Activated B cell treated with CpG ODN at 0.5 μM for 24 hours (primary cell): ENCODE measurements around the gene PPP6R3. TPM values are rescaled to one million over a fixed set of nuclear protein-coding genes. Genes with fewer than 3 reads are reported as not detected.

Experiments
- ATAC-seq: fragments of 200-7000 bp; cut with Tn5 transposase; one replicate; pipeline ENCODE4 v1.10.0; 2021; ENCODE audit warnings: low read depth, mild to moderate bottlenecking, moderate library complexity
- CTCF ChIA-PET: fragments of 350-600 bp; sonication (Branson Sonifier 250); formaldehyde crosslinking; loops from one replicate; lab custom pipeline; 2021; ENCODE audit warnings: antibody characterized with exemption; lab: Charles Lee
- POLR2A ChIA-PET: fragments of 350-600 bp; sonication (Branson Sonifier 250); formaldehyde crosslinking; loops from one replicate; lab custom pipeline; 2021; ENCODE audit warnings: antibody characterized with exemption; lab: Charles Lee
- DNase-seq: peaks from one replicate; pipeline ENCODE4 v3.0.0; 2022
- H3K27ac Mint-ChIP-seq: one replicate; pipeline ENCODE4 v1.8.0; 2020; ENCODE audit warnings: mixed read lengths
- H3K27me3 Mint-ChIP-seq: one replicate; pipeline ENCODE4 v1.8.0; 2021; ENCODE audit warnings: mixed read lengths
- H3K36me3 Mint-ChIP-seq: one replicate; pipeline ENCODE4 v1.8.0; 2021; ENCODE audit warnings: low read depth, mixed read lengths
- H3K4me1 Mint-ChIP-seq: one replicate; pipeline ENCODE4 v1.8.0; 2021; ENCODE audit warnings: mixed read lengths
- H3K4me3 Mint-ChIP-seq: one replicate; pipeline ENCODE4 v1.8.0; 2020; ENCODE audit warnings: mild to moderate bottlenecking, mixed read lengths
- H3K9me3 Mint-ChIP-seq: one replicate; pipeline ENCODE4 v1.8.0; 2020; ENCODE audit warnings: mixed read lengths
- intact Hi-C: fragments of 100-400 bp; cut with micrococcal nuclease; formaldehyde crosslinking; loops from one replicate; pipeline ENCODE4 v1.15.1; 2024
- total RNA-seq: library from RNA; stranded (reverse); gene quantifications from 2 replicates; pipeline ENCODE4 v1.2.3, GENCODE V29; 2022
- TF ChIP-seq, protein P1 (sequence below): fragments of 200-600 bp; IDR thresholded peaks from one replicate; pipeline ENCODE4 v1.8.0; 2022; ENCODE audit warnings: antibody characterized with exemption, mild to moderate bottlenecking

The PPP6R3 gene
- total RNA-seq, 1 donor from 2014 or later, result 147 TPM

DNA sequence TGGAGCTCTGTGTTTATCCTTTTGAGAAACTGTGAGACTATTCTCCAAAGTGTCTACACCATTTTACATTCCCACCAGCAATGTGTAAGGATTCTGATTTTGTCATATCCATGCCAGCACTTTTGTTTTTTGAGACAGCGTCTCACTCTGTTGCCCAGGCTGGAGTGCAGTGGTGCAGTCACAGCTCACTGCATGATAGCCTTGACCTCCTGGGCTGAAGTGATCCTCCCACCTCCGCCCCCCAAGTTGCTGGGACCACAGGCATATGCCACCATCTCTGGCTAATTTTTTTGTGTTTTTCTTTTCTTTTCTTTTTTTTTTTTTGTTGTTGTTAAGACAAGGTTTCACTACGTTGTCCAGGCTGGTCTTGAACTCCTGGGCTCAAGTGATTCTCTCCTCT, 35.3 kb downstream of the PPP6R3 start:
- TF ChIP-seq, protein P1, sequence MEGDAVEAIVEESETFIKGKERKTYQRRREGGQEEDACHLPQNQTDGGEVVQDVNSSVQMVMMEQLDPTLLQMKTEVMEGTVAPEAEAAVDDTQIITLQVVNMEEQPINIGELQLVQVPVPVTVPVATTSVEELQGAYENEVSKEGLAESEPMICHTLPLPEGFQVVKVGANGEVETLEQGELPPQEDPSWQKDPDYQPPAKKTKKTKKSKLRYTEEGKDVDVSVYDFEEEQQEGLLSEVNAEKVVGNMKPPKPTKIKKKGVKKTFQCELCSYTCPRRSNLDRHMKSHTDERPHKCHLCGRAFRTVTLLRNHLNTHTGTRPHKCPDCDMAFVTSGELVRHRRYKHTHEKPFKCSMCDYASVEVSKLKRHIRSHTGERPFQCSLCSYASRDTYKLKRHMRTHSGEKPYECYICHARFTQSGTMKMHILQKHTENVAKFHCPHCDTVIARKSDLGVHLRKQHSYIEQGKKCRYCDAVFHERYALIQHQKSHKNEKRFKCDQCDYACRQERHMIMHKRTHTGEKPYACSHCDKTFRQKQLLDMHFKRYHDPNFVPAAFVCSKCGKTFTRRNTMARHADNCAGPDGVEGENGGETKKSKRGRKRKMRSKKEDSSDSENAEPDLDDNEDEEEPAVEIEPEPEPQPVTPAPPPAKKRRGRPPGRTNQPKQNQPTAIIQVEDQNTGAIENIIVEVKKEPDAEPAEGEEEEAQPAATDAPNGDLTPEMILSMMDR, result no peak
- H3K9me3 Mint-ChIP-seq, result no peaks in the 10 kb centered on the region
- ATAC-seq (no peak), DNase-seq (no peak)
- POLR2A ChIA-PET, result no interaction called here
- peaks cover 6% of the 10 kb centered on the region for H3K36me3 Mint-ChIP-seq
- no peak overlapping the region for H3K27ac Mint-ChIP-seq
- peak overlapping the region; percentile 33 for H3K4me3 Mint-ChIP-seq
- H3K4me1 Mint-ChIP-seq, result peaks cover 88% of the 10 kb centered on the region
- no peaks in the 10 kb centered on the region for H3K27me3 Mint-ChIP-seq
- CTCF ChIA-PET, result no interaction called here
- intact Hi-C loops, result no loop called here

DNA sequence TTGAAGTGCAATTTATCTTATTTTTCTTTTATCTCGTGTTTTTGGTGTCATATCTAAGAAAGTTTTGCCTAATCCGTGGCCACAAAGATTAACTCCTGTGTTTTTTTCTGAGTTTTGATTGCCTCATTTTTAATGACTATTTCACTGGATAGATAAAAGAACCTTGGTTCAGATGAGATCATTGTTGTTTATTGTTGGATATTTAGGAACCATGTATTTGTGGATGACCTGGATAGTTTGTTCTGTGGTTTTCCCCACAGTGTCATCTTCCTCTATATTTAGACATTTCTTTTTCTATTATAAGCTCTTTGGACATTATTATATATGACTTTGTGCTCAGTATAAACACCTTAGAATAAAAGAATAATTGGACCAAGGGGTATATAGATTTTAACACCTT, 37.2 kb downstream of the PPP6R3 start:
- ChIA-PET POLR2A (no interaction called here), CTCF (no interaction called here)
- peaks cover 91% of the 10 kb centered on the region for H3K4me1 Mint-ChIP-seq

DNA sequence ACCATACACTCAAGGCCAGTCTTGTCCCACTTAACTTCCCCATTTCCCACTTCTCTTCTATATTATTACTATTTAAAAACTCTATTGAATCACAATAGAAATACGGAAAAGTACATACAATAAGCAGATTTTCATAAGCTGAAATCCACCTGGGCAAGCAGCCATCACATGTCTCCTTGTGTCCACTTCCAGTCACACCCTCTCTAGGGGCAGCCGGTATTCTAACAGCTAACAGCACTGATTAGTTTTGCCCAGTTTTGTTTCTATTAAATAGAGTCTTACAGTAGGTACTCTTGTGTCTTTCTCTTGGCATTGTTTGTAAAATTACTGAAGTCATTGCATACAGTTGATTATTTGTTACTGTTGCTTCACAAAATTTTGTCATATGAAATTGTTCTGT, 37.8 kb downstream of the PPP6R3 start:
- no peak for ATAC-seq
- intact Hi-C loops, result no loop called here
- TF ChIP-seq, protein P1, result no peak
- ChIA-PET POLR2A (no interaction called here), CTCF (no interaction called here)
- Mint-ChIP-seq H3K4me3 (no peak overlapping the region), H3K27me3 (no peaks in the 10 kb centered on the region), H3K27ac (no peak overlapping the region), H3K9me3 (no peaks in the 10 kb centered on the region), H3K36me3 (peaks cover 4% of the 10 kb centered on the region), H3K4me1 (peaks cover 93% of the 10 kb centered on the region)
- DNase-seq, result no peak

More for the DNA sequence above, 37.2 kb downstream of the PPP6R3 start:
- TF ChIP-seq, protein P1, result no peak
- Mint-ChIP-seq H3K27me3 (no peaks in the 10 kb centered on the region), H3K9me3 (no peaks in the 10 kb centered on the region), H3K36me3 (peaks cover 4% of the 10 kb centered on the region), H3K27ac (no peak overlapping the region), H3K4me3 (no peak overlapping the region)
- ATAC-seq, result no peak
- no peak for DNase-seq
- intact Hi-C loops, result no loop called here

DNA sequence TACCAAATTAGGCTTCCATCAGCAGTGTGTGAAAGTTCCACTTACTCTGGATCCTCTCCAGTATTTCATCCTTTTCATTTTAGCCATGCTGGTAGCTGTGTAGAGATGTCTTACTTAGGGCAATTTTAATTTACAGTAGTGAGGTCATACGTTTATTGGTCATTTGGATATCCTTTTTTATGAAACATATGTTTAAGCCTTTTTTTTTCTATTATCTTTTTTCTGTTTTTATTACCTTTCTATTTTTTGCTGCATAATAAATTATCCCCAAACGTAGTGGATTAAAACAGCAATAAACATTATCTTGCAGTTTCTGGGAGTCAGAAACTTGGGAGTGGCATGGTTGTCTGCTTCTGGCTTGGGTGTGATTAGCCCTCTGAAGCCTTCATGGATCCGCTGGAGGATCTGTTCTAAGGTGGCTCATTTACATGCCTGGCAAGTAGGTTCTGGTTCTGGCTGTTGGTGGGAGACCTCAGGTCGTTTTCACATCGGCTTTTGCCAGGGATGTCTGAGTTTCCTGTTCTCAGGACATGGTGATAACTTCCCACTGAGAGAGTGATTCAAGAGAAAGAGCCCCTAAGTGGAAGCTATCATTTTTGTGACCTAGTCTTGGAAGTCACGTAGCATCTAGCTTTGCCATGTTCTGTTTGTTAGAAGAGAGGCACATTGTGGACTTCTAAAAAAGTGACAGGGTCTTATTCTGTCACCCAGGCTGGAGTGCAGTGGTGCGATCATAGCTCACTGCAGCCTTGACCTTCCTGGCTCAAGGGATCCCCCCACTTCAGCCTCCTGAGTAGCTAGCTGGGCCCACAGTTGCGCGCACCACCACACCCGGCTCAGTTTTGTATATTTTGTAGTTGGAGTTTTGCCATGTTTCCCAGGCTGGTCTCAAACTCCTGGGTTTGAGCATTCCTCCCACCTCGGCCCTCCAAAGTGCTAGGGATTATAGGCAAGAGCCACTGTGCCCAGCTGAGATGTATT, 38.6 kb downstream of the PPP6R3 start:
- TF ChIP-seq, protein P1, result no peak
- intact Hi-C loops, result no loop called here
- Mint-ChIP-seq H3K27me3 (no peaks in the 10 kb centered on the region), H3K9me3 (no peaks in the 10 kb centered on the region), H3K27ac (peak overlapping the region; percentile 46), H3K4me3 (peak overlapping the region; percentile 55), H3K36me3 (peaks cover 4% of the 10 kb centered on the region), H3K4me1 (peaks cover 97% of the 10 kb centered on the region)
- ChIA-PET CTCF (no interaction called here), POLR2A (interaction anchor here (0.6 kb wide), 1 partner anchor 182 kb away, joined by 7 read pairs; no protein-coding TSS in a partner anchor)
- ATAC-seq (peak; percentile 18), DNase-seq (no peak)

DNA sequence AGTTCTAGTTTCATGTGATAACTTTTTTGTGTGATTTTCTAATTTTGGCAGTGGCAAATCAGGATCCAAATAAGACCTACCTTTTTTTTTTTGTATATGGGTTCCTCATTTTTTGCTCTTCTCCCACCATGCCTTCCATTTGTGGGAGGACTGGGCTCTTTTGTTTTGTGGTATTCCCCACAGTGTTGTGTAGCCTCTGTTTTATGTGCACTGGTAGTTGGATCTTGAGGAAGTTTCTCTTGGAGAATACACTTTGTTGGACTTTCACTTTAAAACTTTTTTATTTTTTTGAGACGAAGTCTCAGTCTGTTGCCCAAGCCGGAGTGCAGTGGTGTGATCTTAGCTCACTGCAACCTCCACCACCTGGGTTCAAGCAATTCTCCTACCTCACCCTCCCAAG, 39.7 kb downstream of the PPP6R3 start:
- Mint-ChIP-seq H3K27ac (no peak overlapping the region), H3K36me3 (peaks cover 4% of the 10 kb centered on the region), H3K4me1 (peaks cover 98% of the 10 kb centered on the region), H3K27me3 (no peaks in the 10 kb centered on the region), H3K9me3 (no peaks in the 10 kb centered on the region), H3K4me3 (peak overlapping the region; percentile 38)
- ChIA-PET CTCF (no interaction called here), POLR2A (no interaction called here)
- TF ChIP-seq, protein P1, result no peak
- intact Hi-C loops, result no loop called here
- ATAC-seq, result no peak
- no peak for DNase-seq
